ENCODE measurements around the gene EIF3D.

GRCh38 chr22:36512333-36512732 is 16.6 kb downstream of the EIF3D start:
- TF ChIP-seq CTCF (tag by site-specific recombination; IDR thresholded peaks at IDR 0.05) (no peak), MYNN (tag by site-specific recombination; IDR thresholded peaks at IDR 0.05; ENCODE audit: borderline replicate concordance) (no peak), ZNF24 (tag by site-specific recombination; IDR thresholded peaks at IDR 0.05) (no peak), ZNF202 (tag by site-specific recombination; IDR thresholded peaks at IDR 0.05; ENCODE audit: borderline replicate concordance) (no peak), REST (tag by site-specific recombination; IDR thresholded peaks at IDR 0.05) (no peak), ZNF311 (tag by site-specific recombination; IDR thresholded peaks at IDR 0.05; ENCODE audit: borderline replicate concordance) (no peak)
